Mesendoderm (in vitro differentiated cells): ENCODE measurements around the gene SYPL1.

ENCODE experiments used
- DNase-seq: peaks from one replicate; pipeline ENCODE4 v3.0.0; 2013
- H2AK5ac ChIP-seq: 2 replicates; pipeline ENCODE4 v1.6.1; 2013; ENCODE audit warnings: low read length, inconsistent platforms
- H2BK120ac ChIP-seq: 2 replicates; pipeline ENCODE4 v1.6.1; 2013; ENCODE audit warnings: low read depth, mild to moderate bottlenecking, low read length, moderate library complexity, mixed read lengths
- H2BK15ac ChIP-seq: replicated peaks from 2 replicates; pipeline ENCODE4 v1.6.1; 2013; ENCODE audit warnings: low read depth, mild to moderate bottlenecking, moderate library complexity
- H2BK5ac ChIP-seq: 2 replicates; pipeline ENCODE4 v1.6.1; 2013; ENCODE audit warnings: low read length, inconsistent platforms
- H3K18ac ChIP-seq: 2 replicates; pipeline ENCODE4 v1.6.1; 2013; ENCODE audit warnings: mild to moderate bottlenecking, low read length, mixed read lengths
- H3K23ac ChIP-seq: one replicate; pipeline ENCODE4 v1.6.1; 2013; ENCODE audit warnings: low read length
- H3K27ac ChIP-seq: 2 replicates; pipeline ENCODE4 v1.5.1; 2013; ENCODE audit warnings: low read depth, mild to moderate bottlenecking, inconsistent platforms, low read length, moderate library complexity
- H3K27me3 ChIP-seq: 2 replicates; pipeline ENCODE4 v1.6.1; 2013; ENCODE audit warnings: low read length, control low read depth, mild to moderate bottlenecking, inconsistent platforms; ENCODE audit not compliant: insufficient read depth, poor library complexity
- H3K36me3 ChIP-seq: 2 replicates; pipeline ENCODE4 v1.6.1; 2013; ENCODE audit warnings: low read length, inconsistent platforms; ENCODE audit not compliant: control insufficient read depth, insufficient read depth
- H3K4ac ChIP-seq: one replicate; pipeline ENCODE4 v1.6.1; 2013; ENCODE audit warnings: low read depth, mild to moderate bottlenecking, low read length, moderate library complexity
- H3K4me1 ChIP-seq: 2 replicates; pipeline ENCODE4 v1.6.1; 2013; ENCODE audit warnings: low read depth, low read length, inconsistent platforms; ENCODE audit not compliant: control insufficient read depth
- H3K4me2 ChIP-seq: 2 replicates; pipeline ENCODE4 v1.6.1; 2013; ENCODE audit warnings: low read length
- H3K4me3 ChIP-seq: 2 replicates; pipeline ENCODE4 v1.5.1; 2013; ENCODE audit warnings: mild to moderate bottlenecking, low read length
- H3K56ac ChIP-seq: one replicate; pipeline ENCODE4 v1.6.1; 2013; ENCODE audit warnings: low read length
- H3K79me1 ChIP-seq: 2 replicates; pipeline ENCODE4 v1.6.1; 2013; ENCODE audit warnings: low read length, inconsistent platforms
- H3K79me2 ChIP-seq: 2 replicates; pipeline ENCODE4 v1.6.1; 2013; ENCODE audit warnings: mild to moderate bottlenecking, low read length; ENCODE audit not compliant: control insufficient read depth, insufficient read depth
- H3K9ac ChIP-seq: 2 replicates; pipeline ENCODE4 v1.6.1; 2013; ENCODE audit warnings: low read length, inconsistent platforms
- H4K5ac ChIP-seq: one replicate; pipeline ENCODE4 v1.6.1; 2013; ENCODE audit warnings: low read length
- H4K8ac ChIP-seq: one replicate; pipeline ENCODE4 v1.6.1; 2013; ENCODE audit warnings: low read depth, mild to moderate bottlenecking, control low read depth, low read length, moderate library complexity
- WGBS: extraction: QIAGEN DNeasy Blood & Tissue Kit; methylation state at CpG from one replicate; pipeline ENCODE4 v1.1.7; 2013; ENCODE audit warnings: low lambda C conversion rate, missing lambda C conversion rate; ENCODE audit not compliant: insufficient coverage; ENCODE audit errors: extremely low coverage; 5-methylcytosine and 5-hydroxymethylcytosine counted together

Gene SYPL1

DNA sequence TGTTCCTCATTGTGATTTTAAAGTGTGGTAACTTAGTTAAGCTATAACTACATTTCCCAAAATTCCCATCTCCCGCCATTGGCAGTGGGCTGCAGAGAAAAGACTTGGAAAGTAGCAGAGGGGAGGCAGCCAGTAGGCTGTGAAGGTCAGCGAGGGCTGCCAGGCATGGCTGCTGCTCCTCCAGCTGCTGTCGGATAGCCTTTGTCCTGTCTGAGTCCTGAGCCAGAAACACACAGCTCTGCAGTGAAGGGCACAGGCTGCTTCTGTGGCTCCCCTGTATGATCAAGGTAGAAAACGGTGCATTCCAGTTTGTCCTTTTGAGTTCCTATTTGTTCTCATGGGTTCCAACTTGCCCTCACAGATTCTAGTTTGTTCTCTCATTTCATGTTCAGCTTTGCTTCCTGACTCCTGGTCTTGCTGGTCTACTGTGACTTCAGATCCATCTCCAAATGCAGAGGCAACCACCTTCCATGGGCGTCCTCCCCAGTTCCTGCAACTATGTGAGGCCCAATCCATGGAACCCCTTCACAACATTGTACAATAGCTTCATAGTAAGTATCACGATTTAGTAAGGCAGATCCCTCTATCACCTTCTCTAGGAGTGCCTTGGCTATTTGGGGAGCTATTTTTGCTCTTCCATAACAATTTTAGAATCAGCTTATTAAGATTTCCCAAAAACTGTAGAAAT, 31.7 kb downstream of the SYPL1 start:
- H3K56ac ChIP-seq, result no peak overlapping the region
- H4K5ac ChIP-seq, result no peak overlapping the region
- H4K8ac ChIP-seq, result no peak overlapping the region
- no peak overlapping the region for H3K4me3 ChIP-seq
- H3K79me1 ChIP-seq, result no peaks in the 10 kb centered on the region
- H3K27ac ChIP-seq, result no peak overlapping the region
- H3K4me2 ChIP-seq, result no peak overlapping the region
- H2AK5ac ChIP-seq, result no peak overlapping the region
- no peaks in the 10 kb centered on the region for H3K79me2 ChIP-seq
- H2BK15ac ChIP-seq, result no peak overlapping the region
- WGBS, result no CpG with 5 or more reads among the region's 6 CpGs
- no peaks in the 10 kb centered on the region for H3K36me3 ChIP-seq
- H3K4ac ChIP-seq, result no peak overlapping the region
- H3K9ac ChIP-seq, result no peak overlapping the region
- no peak overlapping the region for H3K18ac ChIP-seq
- no peak for DNase-seq
- no peaks in the 10 kb centered on the region for H3K4me1 ChIP-seq
- H2BK120ac ChIP-seq, result no peak overlapping the region
- H3K23ac ChIP-seq, result no peak overlapping the region
- no peaks in the 10 kb centered on the region for H3K27me3 ChIP-seq
- H2BK5ac ChIP-seq, result no peak overlapping the region

GRCh38 chr7:106076537-106076936, 35.6 kb downstream of the SYPL1 start:
- Histone ChIP-seq H3K4me1 (peaks cover 6% of the 10 kb centered on the region), H4K8ac (no peak overlapping the region), H3K36me3 (no peaks in the 10 kb centered on the region), H2BK15ac (no peak overlapping the region), H3K27me3 (no peaks in the 10 kb centered on the region), H3K4me3 (no peak overlapping the region), H3K56ac (no peak overlapping the region), H3K79me2 (no peaks in the 10 kb centered on the region), H4K5ac (no peak overlapping the region), H3K4me2 (no peak overlapping the region), H2BK120ac (no peak overlapping the region), H3K4ac (no peak overlapping the region), H3K79me1 (no peaks in the 10 kb centered on the region), H3K23ac (no peak overlapping the region), H3K27ac (no peak overlapping the region), H2BK5ac (no peak overlapping the region), H3K9ac (no peak overlapping the region), H3K18ac (no peak overlapping the region), H2AK5ac (no peak overlapping the region)
- no CpG with 5 or more reads among the region's 2 CpGs for WGBS
- DNase-seq, result no peak

- no peak overlapping the region for H3K4me2 ChIP-seq
- H3K4ac ChIP-seq, result no peak overlapping the region
- no peak overlapping the region for H2BK120ac ChIP-seq
- no peak overlapping the region for H3K9ac ChIP-seq
- peaks cover 12% of the 10 kb centered on the region for H3K4me1 ChIP-seq
- H2BK15ac ChIP-seq, result no peak overlapping the region
- H4K8ac ChIP-seq, result no peak overlapping the region
- H3K23ac ChIP-seq, result no peak overlapping the region
- no peak overlapping the region for H2BK5ac ChIP-seq
- H3K56ac ChIP-seq, result no peak overlapping the region
- no peaks in the 10 kb centered on the region for H3K79me1 ChIP-seq
- no peaks in the 10 kb centered on the region for H3K27me3 ChIP-seq
- no peaks in the 10 kb centered on the region for H3K36me3 ChIP-seq
- no peaks in the 10 kb centered on the region for H3K79me2 ChIP-seq
- H3K18ac ChIP-seq, result no peak overlapping the region
- H3K4me3 ChIP-seq, result no peak overlapping the region
- H2AK5ac ChIP-seq, result no peak overlapping the region
- DNase-seq, result no peak
- H4K5ac ChIP-seq, result no peak overlapping the region
- no CpG with 5 or more reads among the region's 2 CpGs for WGBS
- no peak overlapping the region for H3K27ac ChIP-seq
These were observed 36.2 kb downstream of the SYPL1 start for GRCh38 chr7:106075937-106076336.

DNA sequence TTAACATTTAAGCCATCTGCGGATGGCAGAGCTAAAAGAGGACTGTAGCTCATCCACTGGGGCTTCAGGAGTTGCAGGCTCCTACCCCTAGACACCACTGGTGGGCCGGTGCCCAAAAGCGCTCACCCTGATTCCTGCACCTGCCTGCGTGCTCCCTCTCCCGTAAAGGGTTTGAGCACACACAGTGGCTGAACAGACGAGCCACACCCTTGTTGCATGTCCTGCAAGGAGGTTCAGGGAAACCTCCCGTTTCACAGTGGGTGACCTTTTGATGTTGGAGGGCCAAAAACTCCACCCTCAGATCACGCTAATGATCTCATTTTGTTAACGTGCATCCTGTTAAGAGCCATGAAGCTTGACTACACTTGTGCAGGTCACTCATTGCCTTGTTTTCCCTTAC, 37.9 kb downstream of the SYPL1 start:
- H3K27me3 ChIP-seq, result no peaks in the 10 kb centered on the region
- no peak overlapping the region for H3K9ac ChIP-seq
- H3K27ac ChIP-seq, result no peak overlapping the region
- H3K23ac ChIP-seq, result no peak overlapping the region
- H2BK15ac ChIP-seq, result no peak overlapping the region
- H2BK5ac ChIP-seq, result no peak overlapping the region
- no peak overlapping the region for H3K56ac ChIP-seq
- H3K4me3 ChIP-seq, result no peak overlapping the region
- no peak overlapping the region for H2BK120ac ChIP-seq
- no peaks in the 10 kb centered on the region for H3K79me2 ChIP-seq
- no peak overlapping the region for H3K18ac ChIP-seq
- no peak for DNase-seq
- H4K8ac ChIP-seq, result no peak overlapping the region
- peaks cover 16% of the 10 kb centered on the region for H3K4me1 ChIP-seq
- H3K4me2 ChIP-seq, result no peak overlapping the region
- no peak overlapping the region for H4K5ac ChIP-seq
- no peak overlapping the region for H2AK5ac ChIP-seq
- no peaks in the 10 kb centered on the region for H3K36me3 ChIP-seq
- no CpG with 5 or more reads among the region's 9 CpGs for WGBS
- no peaks in the 10 kb centered on the region for H3K79me1 ChIP-seq
- no peak overlapping the region for H3K4ac ChIP-seq

- DNase-seq, result no peak
- Histone ChIP-seq H3K18ac (no peak overlapping the region), H3K27ac (no peak overlapping the region), H3K9ac (no peak overlapping the region), H3K4ac (no peak overlapping the region), H3K56ac (no peak overlapping the region), H3K36me3 (no peaks in the 10 kb centered on the region), H3K4me1 (peaks cover 16% of the 10 kb centered on the region), H4K5ac (no peak overlapping the region), H3K27me3 (no peaks in the 10 kb centered on the region), H3K79me1 (no peaks in the 10 kb centered on the region), H3K4me2 (no peak overlapping the region), H2BK5ac (no peak overlapping the region), H2AK5ac (no peak overlapping the region), H3K4me3 (no peak overlapping the region), H2BK15ac (no peak overlapping the region), H3K79me2 (no peaks in the 10 kb centered on the region), H3K23ac (no peak overlapping the region), H4K8ac (no peak overlapping the region), H2BK120ac (no peak overlapping the region)
- WGBS, result no CpG with 5 or more reads among the region's 3 CpGs
These were observed 38.4 kb downstream of the SYPL1 start for GRCh38 chr7:106073701-106074100.

DNA sequence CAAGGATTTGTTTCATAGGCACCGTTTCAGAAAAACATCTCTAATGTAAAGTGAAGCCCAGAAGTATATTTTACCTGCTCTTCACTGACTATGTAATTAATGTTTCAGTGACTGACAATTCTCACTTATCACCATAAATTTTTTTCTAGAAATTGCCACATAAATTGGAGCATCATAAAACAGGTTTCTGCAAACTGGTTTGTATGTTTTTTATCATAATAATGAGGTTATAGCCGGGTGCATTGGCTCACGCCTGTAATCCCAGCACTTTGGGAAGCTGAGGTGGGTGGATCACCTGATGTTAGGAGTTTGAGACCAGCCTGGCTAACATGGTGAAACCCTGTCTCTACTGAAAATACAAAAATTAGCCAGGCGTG, 39.4 kb downstream of the SYPL1 start:
- H4K5ac ChIP-seq, result no peak overlapping the region
- DNase-seq, result no peak
- peaks cover 16% of the 10 kb centered on the region for H3K4me1 ChIP-seq

More for the DNA sequence above, 39.4 kb downstream of the SYPL1 start:
- H3K4me2 ChIP-seq, result no peak overlapping the region
- no peak overlapping the region for H2BK120ac ChIP-seq
- H3K23ac ChIP-seq, result no peak overlapping the region
- no CpG with 5 or more reads among the region's 4 CpGs for WGBS
- no peaks in the 10 kb centered on the region for H3K79me1 ChIP-seq
- no peaks in the 10 kb centered on the region for H3K79me2 ChIP-seq
- no peaks in the 10 kb centered on the region for H3K36me3 ChIP-seq
- no peak overlapping the region for H3K9ac ChIP-seq
- H4K8ac ChIP-seq, result no peak overlapping the region
- H3K27ac ChIP-seq, result no peak overlapping the region
- no peaks in the 10 kb centered on the region for H3K27me3 ChIP-seq
- no peak overlapping the region for H2AK5ac ChIP-seq
- no peak overlapping the region for H3K56ac ChIP-seq
- no peak overlapping the region for H2BK5ac ChIP-seq
- no peak overlapping the region for H3K4me3 ChIP-seq
- H3K18ac ChIP-seq, result peak overlapping the region; percentile 64
- H3K4ac ChIP-seq, result no peak overlapping the region
- H2BK15ac ChIP-seq, result no peak overlapping the region
